K562 (cell line): Measurements from ENCODE around the gene NEUROG1.

Experiments used
- CC2D1A ChIP-seq: fragments of 450-650 bp; IDR thresholded peaks from 2 replicates; pipeline ENCODE4 v1.6.1; 2017; ENCODE audit warnings: mild to moderate bottlenecking
- TF ChIP-seq, protein P1 (sequence below), 2 experiments: fragments of 450-650 bp in 1 of 2; sonication (generic) in 1 of 2; formaldehyde crosslinking; conservative IDR thresholded peaks; 2 replicates each; pipeline versions ENCODE4 v1.4.0 to v1.8.1; 2020 to 2022; ENCODE audit warnings: mild to moderate bottlenecking in 1 of 2, missing genetic modification reagents in 1 of 2

DNA sequence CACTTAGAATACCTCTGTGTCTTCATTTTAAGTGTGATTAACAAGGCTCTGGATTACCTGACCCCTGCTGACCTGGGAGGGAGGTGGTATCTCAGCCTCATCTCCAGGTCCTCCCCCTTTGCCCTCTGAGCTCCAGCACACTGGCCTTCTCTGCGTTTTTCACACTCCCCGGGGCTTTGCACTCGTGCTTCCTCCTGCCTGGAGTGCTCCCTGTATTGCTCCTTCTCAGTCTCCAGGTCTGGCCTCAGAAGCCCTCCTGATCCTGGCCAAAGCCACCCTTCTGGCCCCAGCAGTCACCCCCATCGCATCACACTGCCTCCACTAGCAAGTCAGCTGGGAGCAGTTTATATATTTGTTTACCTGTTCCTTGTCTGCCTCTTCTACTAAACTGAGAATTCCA lies 13.6 kb upstream of the NEUROG1 start:
- no peak for TF ChIP-seq CC2D1A
- TF ChIP-seq, protein P1, sequence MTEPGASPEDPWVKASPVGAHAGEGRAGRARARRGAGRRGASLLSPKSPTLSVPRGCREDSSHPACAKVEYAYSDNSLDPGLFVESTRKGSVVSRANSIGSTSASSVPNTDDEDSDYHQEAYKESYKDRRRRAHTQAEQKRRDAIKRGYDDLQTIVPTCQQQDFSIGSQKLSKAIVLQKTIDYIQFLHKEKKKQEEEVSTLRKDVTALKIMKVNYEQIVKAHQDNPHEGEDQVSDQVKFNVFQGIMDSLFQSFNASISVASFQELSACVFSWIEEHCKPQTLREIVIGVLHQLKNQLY (CRISPR knock-in tag; conservative IDR thresholded peaks at IDR 0.05), result no peak
